K562 (cell line): ENCODE data around the gene PES1. TPM values are rescaled to one million over a fixed set of nuclear protein-coding genes. Genes with fewer than 3 reads are reported as not detected.

Experiments
- CEBPZ ChIP-seq: fragments of 150-350 bp; IDR thresholded peaks from 2 replicates; pipeline ENCODE4 v1.6.1; 2014; ENCODE audit warnings: low read depth, mild to moderate bottlenecking, low read length, borderline replicate concordance
- FOSL1 ChIP-seq: fragments of 200-800 bp; sonication (Bioruptor generic); conservative IDR thresholded peaks from 2 replicates; pipeline ENCODE4 v1.6.1; 2016; ENCODE audit warnings: missing genetic modification characterization, missing compliant biosample characterization
- MYC ChIP-seq, 2 experiments: fragments of 250-450 bp in 1 of 2; sonication (Bioruptor Pico) in 1 of 2; IDR thresholded peaks; 2 replicates each; pipeline versions ENCODE4 v1.5.1 to v1.6.1; 2012 to 2021; ENCODE audit warnings: low read depth in 2 of 2, borderline replicate concordance in 1 of 2, improper control_type of control experiment in 1 of 2, low read length in 1 of 2, mild to moderate bottlenecking in 1 of 2, moderate library complexity in 1 of 2
- PATZ1 ChIP-seq: fragments of 250-450 bp; sonication (Bioruptor Pico); IDR thresholded peaks from 2 replicates; pipeline ENCODE4 v1.5.0; 2020; ENCODE audit warnings: mild to moderate bottlenecking, borderline replicate concordance
- SMARCA5 ChIP-seq: fragments of 450-650 bp; IDR thresholded peaks from 2 replicates; pipeline ENCODE4 v1.6.1; 2016
- STAG1 ChIP-seq: sonication (generic); formaldehyde crosslinking; IDR thresholded peaks from 2 replicates; pipeline ENCODE4 v1.5.0; 2020; ENCODE audit warnings: missing genetic modification reagents, borderline replicate concordance
- TAL1 ChIP-seq: fragments of 450-650 bp; IDR thresholded peaks from 2 replicates; pipeline ENCODE4 v1.6.1; 2016; ENCODE audit warnings: mild to moderate bottlenecking
- THAP12 ChIP-seq: fragments of 250-450 bp; sonication (Bioruptor Pico); IDR thresholded peaks from 2 replicates; pipeline ENCODE4 v1.9.0; 2021; ENCODE audit warnings: mild to moderate bottlenecking, inconsistent platforms
- ZKSCAN1 ChIP-seq: fragments of 150-350 bp; IDR thresholded peaks from 2 replicates; pipeline ENCODE4 v1.6.1; 2016; ENCODE audit warnings: low read depth, low read length
- ZNF12 ChIP-seq: sonication (generic); formaldehyde crosslinking; IDR thresholded peaks from 2 replicates; pipeline ENCODE4 v1.4.0; 2020; ENCODE audit warnings: mild to moderate bottlenecking, missing genetic modification reagents
- ZNF584 ChIP-seq: fragments of 200-800 bp; sonication (Bioruptor generic); IDR thresholded peaks from 2 replicates; pipeline ENCODE4 v1.6.1; 2016; ENCODE audit warnings: low read depth, mild to moderate bottlenecking, missing genetic modification characterization, missing compliant biosample characterization
- ZNF639 ChIP-seq, 2 experiments: fragments of 200-800 bp in 1 of 2; sonication (Bioruptor generic) in 1 of 2; sonication (generic) in 1 of 2; formaldehyde crosslinking in 1 of 2; IDR thresholded peaks in 1 of 2; conservative IDR thresholded peaks in 1 of 2; 2 replicates each; pipeline versions ENCODE4 v1.5.0 to v1.6.1; 2016 to 2020; ENCODE audit warnings: missing compliant biosample characterization in 1 of 2, missing genetic modification characterization in 1 of 2, missing genetic modification reagents in 1 of 2
- polyA plus RNA-seq, 8 experiments: library from polyadenylated mRNA; depleted of rRNA in 4 of 8; stranded (reverse) in 5 of 8; unstranded in 3 of 8; fragments of >200 nt; fragmentation: Nextera tagmentation in 2 of 8; fragmentation: Illumina TruSeq in 1 of 8; extraction: Ambion mirVana in 2 of 8; extraction: Trizol in 1 of 8; gene quantifications; 2 replicates each; pipeline versions ENCODE4 v1.2.1 to v1.2.3, GENCODE V29; 2011 to 2014; ENCODE audit warnings: inconsistent platforms in 1 of 8, missing spikeins in 1 of 8
- total RNA-seq, 7 experiments: library from RNA; depleted of rRNA in 6 of 7; stranded (reverse); fragments of >200 nt in 6 of 7; fragmentation: Illumina TruSeq in 2 of 7; extraction: Trizol in 2 of 7; gene quantifications; 2 replicates each; pipeline versions ENCODE4 v1.2.1 to v1.2.3, GENCODE V29; 2011 to 2021; ENCODE audit warnings: low replicate concordance in 1 of 7

The PES1 gene
- total and polyA plus RNA-seq, 9 of the 15 experiments (the other 6 are each of a cell fraction or from before 2014, with no cell fraction given), result 6.5 to 158 (median 94.3) TPM

GRCh38 chr22:30635273-30636225 is 43.8 kb upstream of the PES1 start, which contains the start of gene SLC35E4 (continued):
- TF ChIP-seq THAP12 (0 out of 2 replicates have a peak, but pooled peaks have one; percentile 37), CEBPZ (no peak), TAL1 (no peak), FOSL1 (tag) (0 out of 2 replicates have a peak, but pooled peaks have one; percentile 23), ZKSCAN1 (0 out of 2 replicates have a peak, but pooled peaks have one; percentile 13), SMARCA5 (no peak), ZNF639 (CRISPR knock-in tag; conservative IDR thresholded peaks at IDR 0.05 in 1 of 2, IDR thresholded peaks at IDR 0.05 in 1 of 2) (no peak), MYC (IDR thresholded peaks at IDR 0.05; ENCODE audit: low read depth, low read length) (0 out of 2 replicates have a peak, but pooled peaks have one; percentile 11), MYC (CRISPR knock-in tag; IDR thresholded peaks at IDR 0.05; ENCODE audit: borderline replicate concordance, low read depth) (no peak), STAG1 (CRISPR knock-in tag) (no peak), PATZ1 (CRISPR knock-in tag) (no peak), ZNF12 (CRISPR knock-in tag) (no peak), ZNF584 (no peak)
